NK-92 treated with Interleukin-12 subunit alpha and Interleukin-12 subunit beta, amount 100 ng/mL, for 24 hours (cell line): Measurements from ENCODE around the gene MCTP1.
"Not testable (repeated sequence)": the region's sequence is repeated elsewhere in the genome, so short reads cannot be mapped to it uniquely, and the experiment has no call there.

ENCODE experiments used
- DNase-seq: peaks from one replicate; lab custom pipeline; 2025; lab: John Stamatoyannopoulos, UW

The MCTP1 gene

GRCh38 chr5:95178046-95178651, 106.7 kb downstream of the MCTP1 start:
- no peak for DNase-seq

GRCh38 chr5:95177456-95177855, 107.4 kb downstream of the MCTP1 start:
- DNase-seq: no peak

GRCh38 chr5:95175106-95175505, 109.8 kb downstream of the MCTP1 start:
- no peak for DNase-seq

GRCh38 chr5:95172659-95173058, 112.2 kb downstream of the MCTP1 start:
- no peak for DNase-seq

- DNase-seq: no peak
Observed at GRCh38 chr5:95164861-95165260, 120.0 kb downstream of the MCTP1 start.

GRCh38 chr5:95163079-95163478, 121.8 kb downstream of the MCTP1 start:
- DNase-seq: no peak

GRCh38 chr5:95162231-95162992, 122.5 kb downstream of the MCTP1 start:
- DNase-seq: no peak

- DNase-seq: no peak
Observed at GRCh38 chr5:95159603-95160002, 125.3 kb downstream of the MCTP1 start.

- DNase-seq: no peak
Observed at GRCh38 chr5:95155888-95156287, 129.0 kb downstream of the MCTP1 start.

GRCh38 chr5:95153511-95153910, 131.4 kb downstream of the MCTP1 start:
- no peak for DNase-seq

- DNase-seq: no peak
Observed at GRCh38 chr5:95152535-95152934, 132.4 kb downstream of the MCTP1 start.

GRCh38 chr5:95152131-95152530, 132.8 kb downstream of the MCTP1 start:
- DNase-seq: no peak

- no peak for DNase-seq
Observed at GRCh38 chr5:95151694-95152093, 133.2 kb downstream of the MCTP1 start.

- DNase-seq: no peak
Observed at GRCh38 chr5:95149387-95149786, 135.5 kb downstream of the MCTP1 start.

GRCh38 chr5:95148453-95148852, 136.4 kb downstream of the MCTP1 start:
- no peak for DNase-seq

- not testable (repeated sequence) for DNase-seq
Observed at GRCh38 chr5:95143858-95144257, 141.0 kb downstream of the MCTP1 start.

GRCh38 chr5:95142145-95142544, 142.7 kb downstream of the MCTP1 start:
- no peak for DNase-seq

GRCh38 chr5:95141141-95141540, 143.8 kb downstream of the MCTP1 start:
- no peak for DNase-seq

- no peak for DNase-seq
Observed at GRCh38 chr5:95134326-95134725, 150.6 kb downstream of the MCTP1 start.

- DNase-seq: no peak
Observed at GRCh38 chr5:95132096-95132495, 152.8 kb downstream of the MCTP1 start.

- no peak for DNase-seq
Observed at GRCh38 chr5:95130941-95131340, 154.0 kb downstream of the MCTP1 start.

- no peak for DNase-seq
Observed at GRCh38 chr5:95124731-95125130, 160.2 kb downstream of the MCTP1 start.

- no peak for DNase-seq
Observed at GRCh38 chr5:95124101-95124500, 160.8 kb downstream of the MCTP1 start.

GRCh38 chr5:95114902-95115301, 170.0 kb downstream of the MCTP1 start:
- no peak for DNase-seq
